OCI-LY1 (cell line): ENCODE measurements around the gene UVSSA.
"Not testable (repeated sequence)": the region's sequence is repeated elsewhere in the genome, so short reads cannot be mapped to it uniquely, and the experiment has no call there.

Experiments used
- H2AFZ ChIP-seq: fragments of 200-600 bp; sonication (generic), shearing (Covaris generic); 2 replicates; pipeline ENCODE4 v1.6.0; 2014; ENCODE audit warnings: antibody characterized with exemption, mild to moderate bottlenecking, low read length
- H3F3A ChIP-seq: fragments of 200-600 bp; sonication (generic), shearing (Covaris generic); 2 replicates; pipeline ENCODE4 v1.6.0; 2014; ENCODE audit warnings: mild to moderate bottlenecking, antibody characterized with exemption, low read length, moderate library complexity; ENCODE audit not compliant: insufficient read depth
- H3K27ac ChIP-seq: fragments of 200-600 bp; sonication (generic); 2 replicates; pipeline ENCODE4 v1.5.1; 2014; ENCODE audit warnings: low read length, mixed run types, mild to moderate bottlenecking, low read depth; ENCODE audit not compliant: poor library complexity, severe bottlenecking
- H3K27me3 ChIP-seq: fragments of 200-600 bp; sonication (generic); 2 replicates; pipeline ENCODE4 v1.6.0; 2014; ENCODE audit warnings: antibody characterized with exemption, mild to moderate bottlenecking, low read length, moderate library complexity; ENCODE audit not compliant: insufficient read depth
- H3K36me3 ChIP-seq: fragments of 200-600 bp; sonication (generic); 2 replicates; pipeline ENCODE4 v1.6.1; 2014; ENCODE audit warnings: mild to moderate bottlenecking, antibody characterized with exemption, low read length, moderate library complexity, mixed read lengths; ENCODE audit not compliant: insufficient read depth
- H3K4me1 ChIP-seq: fragments of 200-600 bp; sonication (generic); 2 replicates; pipeline ENCODE4 v1.5.1; 2014; ENCODE audit warnings: mild to moderate bottlenecking, low read length, moderate library complexity; ENCODE audit not compliant: insufficient read depth, severe bottlenecking
- H3K4me2 ChIP-seq: fragments of 200-600 bp; sonication (generic), shearing (Covaris generic); 2 replicates; pipeline ENCODE4 v1.6.1; 2014; ENCODE audit warnings: low read length
- H3K4me3 ChIP-seq: fragments of 200-600 bp; sonication (generic); 2 replicates; pipeline ENCODE4 v1.5.1; 2014; ENCODE audit warnings: low read length, low read depth, mild to moderate bottlenecking, mixed read lengths; ENCODE audit not compliant: poor library complexity, severe bottlenecking
- H3K79me2 ChIP-seq: fragments of 200-600 bp; shearing (Covaris generic); 2 replicates; pipeline ENCODE4 v1.6.1; 2016; ENCODE audit warnings: mixed run types, low read length, mixed read lengths; ENCODE audit not compliant: insufficient read depth
- H3K9ac ChIP-seq: fragments of 200-600 bp; sonication (generic), shearing (Covaris generic); 2 replicates; pipeline ENCODE4 v1.6.1; 2014; ENCODE audit warnings: mild to moderate bottlenecking, low read length, mixed read lengths
- H3K9me2 ChIP-seq: fragments of 200-600 bp; sonication (generic), shearing (Covaris generic); 2 replicates; pipeline ENCODE4 v1.6.1; 2014; ENCODE audit warnings: low read depth, mild to moderate bottlenecking, low read length, mixed read lengths
- H3K9me3 ChIP-seq: fragments of 200-600 bp; shearing (Covaris generic); 2 replicates; pipeline ENCODE4 v1.6.1; 2014; ENCODE audit warnings: low read length, mixed read lengths
- H4K20me1 ChIP-seq: fragments of 200-600 bp; sonication (generic), shearing (Covaris generic); 2 replicates; pipeline ENCODE4 v1.6.0; 2016; ENCODE audit warnings: mild to moderate bottlenecking, low read length; ENCODE audit not compliant: insufficient read depth
- EZH2 ChIP-seq: fragments of 200-600 bp; sonication (generic), shearing (Covaris generic); IDR thresholded peaks from 2 replicates; pipeline ENCODE4 v1.8.0; 2017; ENCODE audit warnings: borderline replicate concordance, mixed run types, mild to moderate bottlenecking, antibody characterized with exemption, low read length, moderate library complexity, mixed read lengths
- TF ChIP-seq, protein P1 (sequence below): fragments of 200-600 bp; sonication (generic), shearing (Covaris generic); IDR thresholded peaks from 2 replicates; pipeline ENCODE4 v1.5.1; 2017; ENCODE audit warnings: mild to moderate bottlenecking, antibody characterized with exemption, low read length, moderate library complexity, mixed read lengths

UVSSA gene

GRCh38 chr4:1395389-1395820 is 48.4 kb downstream of the UVSSA start:
- not testable (repeated sequence) for H3K27me3 ChIP-seq, H3K79me2 ChIP-seq, H3K9me3 ChIP-seq, H3K4me1 ChIP-seq, H3F3A ChIP-seq, H3K4me3 ChIP-seq, H3K4me2 ChIP-seq, H2AFZ ChIP-seq, H3K9ac ChIP-seq, H3K9me2 ChIP-seq, H3K27ac ChIP-seq, H3K36me3 ChIP-seq, H4K20me1 ChIP-seq

- H3K4me1 ChIP-seq, result no peaks in the 10 kb centered on the region
- H3K9ac ChIP-seq, result no peak overlapping the region
- no peak for TF ChIP-seq EZH2
- TF ChIP-seq, protein P1, sequence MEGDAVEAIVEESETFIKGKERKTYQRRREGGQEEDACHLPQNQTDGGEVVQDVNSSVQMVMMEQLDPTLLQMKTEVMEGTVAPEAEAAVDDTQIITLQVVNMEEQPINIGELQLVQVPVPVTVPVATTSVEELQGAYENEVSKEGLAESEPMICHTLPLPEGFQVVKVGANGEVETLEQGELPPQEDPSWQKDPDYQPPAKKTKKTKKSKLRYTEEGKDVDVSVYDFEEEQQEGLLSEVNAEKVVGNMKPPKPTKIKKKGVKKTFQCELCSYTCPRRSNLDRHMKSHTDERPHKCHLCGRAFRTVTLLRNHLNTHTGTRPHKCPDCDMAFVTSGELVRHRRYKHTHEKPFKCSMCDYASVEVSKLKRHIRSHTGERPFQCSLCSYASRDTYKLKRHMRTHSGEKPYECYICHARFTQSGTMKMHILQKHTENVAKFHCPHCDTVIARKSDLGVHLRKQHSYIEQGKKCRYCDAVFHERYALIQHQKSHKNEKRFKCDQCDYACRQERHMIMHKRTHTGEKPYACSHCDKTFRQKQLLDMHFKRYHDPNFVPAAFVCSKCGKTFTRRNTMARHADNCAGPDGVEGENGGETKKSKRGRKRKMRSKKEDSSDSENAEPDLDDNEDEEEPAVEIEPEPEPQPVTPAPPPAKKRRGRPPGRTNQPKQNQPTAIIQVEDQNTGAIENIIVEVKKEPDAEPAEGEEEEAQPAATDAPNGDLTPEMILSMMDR, result no peak
- H3K27ac ChIP-seq, result no peak overlapping the region
- H3K4me2 ChIP-seq, result no peak overlapping the region
- H3K79me2 ChIP-seq, result no peaks in the 10 kb centered on the region
- H3K4me3 ChIP-seq, result no peak overlapping the region
- no peaks in the 10 kb centered on the region for H3K36me3 ChIP-seq
- H2AFZ ChIP-seq, result no peak overlapping the region
- no peaks in the 10 kb centered on the region for H3K27me3 ChIP-seq
- H3K9me3 ChIP-seq, result no peaks in the 10 kb centered on the region
- no peaks in the 10 kb centered on the region for H4K20me1 ChIP-seq
- H3K9me2 ChIP-seq, result no peaks in the 10 kb centered on the region
- no peaks in the 10 kb centered on the region for H3F3A ChIP-seq
Measured at GRCh38 chr4:1395941-1396805, 49.2 kb downstream of the UVSSA start.

DNA sequence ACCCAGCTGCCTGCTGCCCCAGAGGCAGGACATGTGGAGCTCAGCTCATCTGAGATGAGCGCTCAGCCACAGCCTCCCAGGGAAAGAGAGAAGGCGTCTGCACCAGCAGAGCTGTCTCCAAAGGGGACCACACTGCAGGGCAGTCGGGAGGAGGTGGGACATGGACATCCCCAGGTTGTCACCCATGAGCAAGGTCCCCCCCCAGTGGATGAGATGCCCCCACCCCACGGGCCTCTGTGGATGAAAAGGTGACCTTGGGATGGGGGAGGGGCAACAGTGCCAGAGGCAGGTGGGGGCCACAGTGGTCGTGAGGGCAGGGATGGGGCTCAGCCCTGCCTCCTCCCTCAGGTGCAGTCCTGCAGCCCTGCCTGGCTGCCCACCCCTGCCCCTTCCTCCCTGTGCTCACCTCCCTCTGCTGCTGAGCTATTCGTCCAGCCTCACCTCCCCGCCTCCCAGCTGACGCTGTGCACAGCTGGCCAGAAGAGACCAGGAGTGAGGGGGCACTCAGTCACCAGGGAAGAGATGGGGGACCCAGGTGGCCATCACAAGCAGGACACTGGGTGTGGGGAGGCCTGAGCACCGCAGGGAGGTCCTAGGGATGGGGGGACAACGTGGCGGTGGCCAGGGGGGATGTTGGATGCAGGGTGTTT is 49.9 kb downstream of the UVSSA start:
- H3K79me2 ChIP-seq, result no peaks in the 10 kb centered on the region
- no peak overlapping the region for H2AFZ ChIP-seq
- H3K9me3 ChIP-seq, result no peaks in the 10 kb centered on the region
- H3K27me3 ChIP-seq, result no peaks in the 10 kb centered on the region
- H3K9ac ChIP-seq, result no peak overlapping the region
- no peaks in the 10 kb centered on the region for H3K36me3 ChIP-seq
- no peaks in the 10 kb centered on the region for H3K9me2 ChIP-seq
- no peaks in the 10 kb centered on the region for H4K20me1 ChIP-seq
- H3F3A ChIP-seq, result no peaks in the 10 kb centered on the region
- H3K4me2 ChIP-seq, result no peak overlapping the region
- no peak overlapping the region for H3K4me3 ChIP-seq
- TF ChIP-seq, protein P1, result no peak
- TF ChIP-seq EZH2, result no peak
- H3K27ac ChIP-seq, result no peak overlapping the region
- no peaks in the 10 kb centered on the region for H3K4me1 ChIP-seq
